H1 (cell line): ENCODE measurements around the gene HLA-DMB. TPM values are rescaled to one million over a fixed set of nuclear protein-coding genes. Genes with fewer than 3 reads are reported as not detected.

ENCODE experiments used
- ASH2L ChIP-seq: fragments of 200-600, 300-600 bp; sonication (generic); IDR thresholded peaks from one replicate; pipeline ENCODE4 v1.7.1; 2017; ENCODE audit warnings: low read length
- BCL11A ChIP-seq, 2 experiments: IDR thresholded peaks; one replicate each; pipeline ENCODE4 v1.6.1; 2011; ENCODE audit warnings: low read depth in 2 of 2, low read length in 2 of 2, mild to moderate bottlenecking in 2 of 2
- BRCA1 ChIP-seq: IDR thresholded peaks from 2 replicates; pipeline ENCODE4 v1.6.1; 2012; ENCODE audit warnings: low read depth, low read length, improper control_type of control experiment
- CHD1 ChIP-seq: IDR thresholded peaks from 2 replicates; pipeline ENCODE4 v1.6.1; 2012; ENCODE audit warnings: low read depth, low read length, improper control_type of control experiment
- CREB1 ChIP-seq: IDR thresholded peaks from 2 replicates; pipeline ENCODE4 v1.6.1; 2012; ENCODE audit warnings: inconsistent platforms
- EGR1 ChIP-seq: IDR thresholded peaks from 2 replicates; pipeline ENCODE4 v1.6.1; 2011; ENCODE audit warnings: low read depth, low read length, borderline replicate concordance
- EP300 ChIP-seq, 2 experiments: IDR thresholded peaks; 1 replicate in 1 of 2; 2 replicates in 1 of 2; pipeline ENCODE4 v1.6.1; 2011 to 2012; ENCODE audit warnings: low read depth in 2 of 2, low read length in 2 of 2, mild to moderate bottlenecking in 2 of 2, borderline replicate concordance in 1 of 2, inconsistent platforms in 1 of 2, moderate library complexity in 1 of 2
- JUN ChIP-seq: IDR thresholded peaks from 2 replicates; pipeline ENCODE4 v1.6.1; 2011; ENCODE audit warnings: low read depth, mild to moderate bottlenecking, improper control_type of control experiment, low read length
- KDM4A ChIP-seq: IDR thresholded peaks from one replicate; pipeline ENCODE4 v1.7.1; 2012; ENCODE audit warnings: low read depth, mild to moderate bottlenecking, moderate library complexity, low read length, inconsistent platforms; ENCODE audit not compliant: severe bottlenecking
- KDM5A ChIP-seq: fragments of 200-600 bp; IDR thresholded peaks from 2 replicates; pipeline ENCODE4 v1.7.1; 2012; ENCODE audit warnings: mild to moderate bottlenecking, low read length, inconsistent platforms, mixed read lengths
- NANOG ChIP-seq: IDR thresholded peaks from 2 replicates; pipeline ENCODE4 v1.6.1; 2011; ENCODE audit warnings: low read length, low read depth, mild to moderate bottlenecking, inconsistent platforms; ENCODE audit not compliant: insufficient read depth, poor library complexity, severe bottlenecking
- POLR2A ChIP-seq, 2 experiments: IDR thresholded peaks; 1 replicate in 1 of 2; 2 replicates in 1 of 2; pipeline ENCODE4 v1.6.1; 2011; ENCODE audit warnings: low read depth in 2 of 2, low read length in 2 of 2, mild to moderate bottlenecking in 2 of 2; ENCODE audit errors: control extremely low read depth in 1 of 2
- RAD21 ChIP-seq, 2 experiments: IDR thresholded peaks in 1 of 2; conservative IDR thresholded peaks in 1 of 2; 2 replicates each; pipeline ENCODE4 v1.6.1; 2011; ENCODE audit warnings: low read depth in 2 of 2, low read length in 2 of 2, improper control_type of control experiment in 1 of 2, inconsistent platforms in 1 of 2, mild to moderate bottlenecking in 1 of 2, moderate library complexity in 1 of 2
- RFX5 ChIP-seq: IDR thresholded peaks from 2 replicates; pipeline ENCODE4 v1.6.1; 2011; ENCODE audit warnings: low read depth, low read length, improper control_type of control experiment, borderline replicate concordance
- RNF2 ChIP-seq: fragments of 200-900, 300-1000 bp; sonication (generic); IDR thresholded peaks from 2 replicates; pipeline ENCODE4 v1.7.1; 2016; ENCODE audit warnings: borderline replicate concordance, low read depth, mild to moderate bottlenecking, antibody characterized with exemption, low read length; ENCODE audit not compliant: poor library complexity, severe bottlenecking; ENCODE audit errors: missing control alignments
- RXRA ChIP-seq: IDR thresholded peaks from 2 replicates; pipeline ENCODE4 v1.6.1; 2011; ENCODE audit warnings: low read depth, mild to moderate bottlenecking, low read length, moderate library complexity; ENCODE audit not compliant: insufficient read depth
- SIN3A ChIP-seq, 2 experiments: IDR thresholded peaks in 1 of 2; conservative IDR thresholded peaks in 1 of 2; 2 replicates each; pipeline ENCODE4 v1.6.1; 2011 to 2012; ENCODE audit warnings: low read length in 2 of 2, improper control_type of control experiment in 1 of 2, low read depth in 1 of 2, mild to moderate bottlenecking in 1 of 2
- SP1 ChIP-seq: IDR thresholded peaks from 2 replicates; pipeline ENCODE4 v1.6.1; 2011; ENCODE audit warnings: low read depth, low read length
- TAF7 ChIP-seq: optimal IDR thresholded peaks from 2 replicates; pipeline ENCODE3; 2011; ENCODE audit warnings: low read depth, mild to moderate bottlenecking, inconsistent platforms, low read length, moderate library complexity, borderline replicate concordance
- YY1 ChIP-seq: IDR thresholded peaks from 2 replicates; pipeline ENCODE4 v1.6.1; 2011; ENCODE audit warnings: low read depth, mild to moderate bottlenecking, low read length
- polyA plus RNA-seq, 7 experiments: library from polyadenylated mRNA; depleted of rRNA in 3 of 7; stranded (reverse) in 5 of 7; unstranded in 2 of 7; fragments of >200 nt in 5 of 7; fragments of 200-250 nt in 2 of 7; gene quantifications; 1 replicate in 5 of 7; 2 replicates in 1 of 7; 4 replicates in 1 of 7; pipeline versions ENCODE4 v1.2.1 to v1.2.3, GENCODE V29; 2011 to 2013; ENCODE audit warnings: missing spikeins in 2 of 7, mixed read lengths in 2 of 7
- total RNA-seq: library from RNA; stranded (reverse); fragmentation: NEBNext Ultra II Directional; extraction: Animal tissue kit (Norgen Biotek cat#: 25700); gene quantifications from 2 replicates; pipeline ENCODE4 v1.2.1, GENCODE V29; 2021
- TF ChIP-seq, protein P1 (sequence below), 3 experiments: IDR thresholded peaks; 1 replicate in 2 of 3; 2 replicates in 1 of 3; pipeline versions ENCODE4 v1.5.1 to v1.6.1; 2011; ENCODE audit warnings: low read length in 3 of 3, mild to moderate bottlenecking in 3 of 3, inconsistent platforms in 2 of 3, low read depth in 1 of 3, moderate library complexity in 1 of 3; ENCODE audit not compliant: insufficient read depth in 1 of 3; ENCODE audit errors: control extremely low read depth in 1 of 3

The HLA-DMB gene
- total and polyA plus RNA-seq, 2 of the 8 experiments (the other 6 are each of a cell fraction or from before 2014, with no cell fraction given) = 2.7 to 4.7 TPM

DNA sequence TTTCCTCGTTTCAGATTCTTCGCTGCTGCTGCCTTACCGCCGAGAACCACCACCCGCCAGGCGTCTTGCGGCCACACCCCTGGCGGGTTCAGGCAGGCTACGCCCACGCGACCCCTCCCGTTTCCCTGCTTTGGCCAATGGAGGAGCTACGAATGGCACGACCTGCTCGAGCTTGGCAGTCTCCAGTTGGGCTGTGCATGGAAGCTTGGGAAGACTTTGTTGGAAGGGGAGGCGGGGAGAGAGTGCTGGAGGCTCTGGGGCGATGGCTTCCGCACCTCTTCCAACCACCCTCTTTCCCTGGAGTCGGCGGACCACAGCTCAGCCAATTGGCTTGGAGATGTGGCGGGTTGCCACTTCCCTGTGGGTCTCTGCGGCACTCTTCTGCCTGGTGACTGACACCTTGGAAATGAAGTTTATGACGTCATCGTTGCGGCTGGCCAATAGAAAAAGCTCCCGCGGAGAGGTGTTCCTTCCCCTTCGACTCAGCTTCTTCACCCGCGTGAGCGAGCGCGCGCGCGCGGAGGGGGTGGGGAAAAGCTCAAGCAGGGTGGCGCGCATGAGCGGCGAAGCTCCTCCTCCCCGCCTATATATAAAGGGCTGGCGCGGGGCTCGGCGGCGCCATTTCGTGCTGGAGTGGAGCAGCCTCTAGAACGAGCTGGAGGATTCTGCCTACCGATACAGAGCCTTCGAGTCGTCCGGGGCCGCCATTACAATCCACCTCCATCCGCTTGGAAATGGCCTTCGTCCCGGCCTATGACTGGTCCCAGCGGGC is 30.9 kb upstream of the HLA-DMB start (continued):
- TF ChIP-seq EGR1 = peak; percentile 98
- TF ChIP-seq JUN = peak; percentile 97
- peak; percentile 44 for TF ChIP-seq SP1
- no peak for TF ChIP-seq RXRA
- peak; percentile 2 for TF ChIP-seq KDM4A
- TF ChIP-seq CREB1 = peak; percentile 90
- peak; percentile 43 for TF ChIP-seq ASH2L
- no peak; a peak in 1 of 3 replicates for TF ChIP-seq EP300 (IDR thresholded peaks at IDR 0.05; ENCODE audit: borderline replicate concordance in 1 of 2, low read depth in 2 of 2, low read length in 2 of 2)
- no peak for TF ChIP-seq BCL11A (IDR thresholded peaks at IDR 0.05; ENCODE audit: low read depth in 2 of 2, low read length in 2 of 2)
- TF ChIP-seq, protein P1, sequence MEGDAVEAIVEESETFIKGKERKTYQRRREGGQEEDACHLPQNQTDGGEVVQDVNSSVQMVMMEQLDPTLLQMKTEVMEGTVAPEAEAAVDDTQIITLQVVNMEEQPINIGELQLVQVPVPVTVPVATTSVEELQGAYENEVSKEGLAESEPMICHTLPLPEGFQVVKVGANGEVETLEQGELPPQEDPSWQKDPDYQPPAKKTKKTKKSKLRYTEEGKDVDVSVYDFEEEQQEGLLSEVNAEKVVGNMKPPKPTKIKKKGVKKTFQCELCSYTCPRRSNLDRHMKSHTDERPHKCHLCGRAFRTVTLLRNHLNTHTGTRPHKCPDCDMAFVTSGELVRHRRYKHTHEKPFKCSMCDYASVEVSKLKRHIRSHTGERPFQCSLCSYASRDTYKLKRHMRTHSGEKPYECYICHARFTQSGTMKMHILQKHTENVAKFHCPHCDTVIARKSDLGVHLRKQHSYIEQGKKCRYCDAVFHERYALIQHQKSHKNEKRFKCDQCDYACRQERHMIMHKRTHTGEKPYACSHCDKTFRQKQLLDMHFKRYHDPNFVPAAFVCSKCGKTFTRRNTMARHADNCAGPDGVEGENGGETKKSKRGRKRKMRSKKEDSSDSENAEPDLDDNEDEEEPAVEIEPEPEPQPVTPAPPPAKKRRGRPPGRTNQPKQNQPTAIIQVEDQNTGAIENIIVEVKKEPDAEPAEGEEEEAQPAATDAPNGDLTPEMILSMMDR (IDR thresholded peaks at IDR 0.05; ENCODE audit: control extremely low read depth in 1 of 3, insufficient read depth in 1 of 3, low read depth in 1 of 3, low read length in 3 of 3) = no peak; a peak in 1 of 4 replicates
- no peak for TF ChIP-seq KDM5A
- no peak for TF ChIP-seq NANOG
- peak in 1 of 2 experiments; percentile 99; a peak in 2 of 3 replicates for TF ChIP-seq POLR2A (IDR thresholded peaks at IDR 0.05; ENCODE audit: control extremely low read depth in 1 of 2, low read depth in 2 of 2, low read length in 2 of 2)
- TF ChIP-seq SIN3A (conservative IDR thresholded peaks at IDR 0.05 in 1 of 2, IDR thresholded peaks at IDR 0.05 in 1 of 2; ENCODE audit: low read depth in 1 of 2, low read length in 2 of 2) = peak in 1 of 2 experiments; percentile 42; a peak in 1 of 4 replicates
- no peak for TF ChIP-seq CHD1
- no peak for TF ChIP-seq BRCA1
- TF ChIP-seq RNF2 = no peak
- TF ChIP-seq RAD21 (IDR thresholded peaks at IDR 0.05 in 1 of 2, conservative IDR thresholded peaks at IDR 0.05 in 1 of 2; ENCODE audit: low read depth in 2 of 2, low read length in 2 of 2) = no peak
- peak; percentile 88 for TF ChIP-seq RFX5
- TF ChIP-seq TAF7 = peak; percentile 98
- peak; percentile 96; the same call in 1 of the 2 replicates for TF ChIP-seq YY1
- TF ChIP-seq, all 59 proteins: peak for 28
